Erythroblast (primary cell): ENCODE measurements around the gene AVEN.

Experiments
- GATA1 ChIP-seq: IDR thresholded peaks from 2 replicates; pipeline ENCODE4 v1.6.1; 2011; ENCODE audit warnings: low read depth, mild to moderate bottlenecking, control low read depth, low read length, moderate library complexity
- POLR2A ChIP-seq: IDR thresholded peaks from 2 replicates; pipeline ENCODE4 v1.6.1; 2011; ENCODE audit warnings: mild to moderate bottlenecking, low read length

DNA sequence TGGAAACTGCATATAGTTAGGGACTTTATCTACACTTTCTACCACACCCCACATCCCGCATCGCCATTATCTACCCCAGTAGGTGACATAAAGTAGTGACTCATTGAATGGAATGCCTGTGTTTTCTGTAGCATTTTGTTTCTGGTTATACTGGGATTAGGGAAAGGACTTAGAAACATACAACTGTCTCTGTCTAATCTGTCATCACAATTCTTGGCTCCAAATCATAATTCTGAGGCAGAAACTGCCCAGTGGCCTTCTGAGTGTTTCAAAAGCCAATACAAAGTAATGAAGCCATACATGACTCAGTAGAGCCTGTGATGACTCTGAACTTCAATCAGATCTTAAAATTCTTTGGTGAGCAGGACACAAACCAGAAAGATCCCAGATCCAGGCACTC lies 186.4 kb downstream of the AVEN start:
- no peak for TF ChIP-seq POLR2A
- no peak for TF ChIP-seq GATA1
